C4-2B (cell line): Measurements from ENCODE around the gene SMC6.

Experiments
- ZFX ChIP-seq: fragments of 450-650 bp; IDR thresholded peaks from 2 replicates; pipeline ENCODE4 v1.6.1; 2017
- TF ChIP-seq, protein P1 (sequence below): fragments of 450-650 bp; conservative IDR thresholded peaks from 2 replicates; pipeline ENCODE4 v1.5.1; 2017; ENCODE audit warnings: mild to moderate bottlenecking

DNA sequence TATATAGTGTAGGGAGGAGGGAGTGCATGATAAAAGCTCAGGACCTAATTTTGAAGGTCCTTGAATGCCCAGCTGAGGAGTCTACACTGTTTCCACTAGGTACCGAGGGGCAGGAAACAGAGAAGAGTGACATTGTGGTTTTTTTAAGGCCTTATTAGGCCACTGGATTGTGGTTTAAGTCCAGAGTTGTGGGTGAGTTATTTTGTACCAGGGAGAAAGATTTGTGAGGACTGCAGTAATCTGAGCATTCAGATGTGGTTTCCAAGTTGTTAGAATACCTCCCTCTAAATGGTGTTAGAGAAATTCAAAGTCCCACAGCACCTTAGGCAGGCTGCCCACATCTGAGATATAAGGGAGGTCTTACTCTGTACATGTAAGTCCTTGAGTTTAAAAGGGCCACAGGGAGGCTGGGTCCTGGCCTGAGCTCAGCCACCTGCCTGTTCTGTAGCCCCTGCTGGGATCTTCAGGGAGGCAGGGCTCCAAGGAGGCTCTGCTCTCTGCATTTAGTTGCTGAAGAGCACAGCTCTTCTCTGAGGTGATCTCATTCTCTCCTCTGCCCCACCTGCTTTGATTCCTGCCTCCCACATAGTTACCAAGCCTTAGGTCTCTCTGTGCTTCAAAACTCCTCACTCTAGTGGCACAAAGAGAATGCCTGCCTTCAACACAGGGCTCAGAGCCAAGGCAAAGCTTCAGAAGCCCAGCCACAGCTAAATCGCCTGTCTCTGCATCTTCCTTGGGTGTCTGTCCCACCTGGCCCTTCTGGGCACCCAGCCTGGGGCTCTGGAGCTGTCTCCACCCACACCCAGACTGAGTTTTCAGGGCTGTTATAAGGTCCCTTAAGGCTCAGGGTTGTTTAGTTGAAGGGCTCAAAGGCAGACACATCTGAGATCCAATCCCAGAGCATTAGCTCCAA, 125.0 kb downstream of the SMC6 start:
- TF ChIP-seq, protein P1, sequence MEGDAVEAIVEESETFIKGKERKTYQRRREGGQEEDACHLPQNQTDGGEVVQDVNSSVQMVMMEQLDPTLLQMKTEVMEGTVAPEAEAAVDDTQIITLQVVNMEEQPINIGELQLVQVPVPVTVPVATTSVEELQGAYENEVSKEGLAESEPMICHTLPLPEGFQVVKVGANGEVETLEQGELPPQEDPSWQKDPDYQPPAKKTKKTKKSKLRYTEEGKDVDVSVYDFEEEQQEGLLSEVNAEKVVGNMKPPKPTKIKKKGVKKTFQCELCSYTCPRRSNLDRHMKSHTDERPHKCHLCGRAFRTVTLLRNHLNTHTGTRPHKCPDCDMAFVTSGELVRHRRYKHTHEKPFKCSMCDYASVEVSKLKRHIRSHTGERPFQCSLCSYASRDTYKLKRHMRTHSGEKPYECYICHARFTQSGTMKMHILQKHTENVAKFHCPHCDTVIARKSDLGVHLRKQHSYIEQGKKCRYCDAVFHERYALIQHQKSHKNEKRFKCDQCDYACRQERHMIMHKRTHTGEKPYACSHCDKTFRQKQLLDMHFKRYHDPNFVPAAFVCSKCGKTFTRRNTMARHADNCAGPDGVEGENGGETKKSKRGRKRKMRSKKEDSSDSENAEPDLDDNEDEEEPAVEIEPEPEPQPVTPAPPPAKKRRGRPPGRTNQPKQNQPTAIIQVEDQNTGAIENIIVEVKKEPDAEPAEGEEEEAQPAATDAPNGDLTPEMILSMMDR, result no peak
- no peak for TF ChIP-seq ZFX
